Retinal pigment epithelial cell (primary cell): ENCODE results near the gene KRTAP11-1.

Experiments
- DNase-seq: peaks from one replicate; pipeline ENCODE4 v3.0.0-alpha.2; 2010; ENCODE audit warnings: low read depth
- H3K4me3 ChIP-seq: 2 replicates; pipeline ENCODE4 v1.5.1; 2011; ENCODE audit warnings: mild to moderate bottlenecking, low read length, control low read depth, moderate library complexity
- TF ChIP-seq, protein P1 (sequence below): conservative IDR thresholded peaks from 2 replicates; pipeline ENCODE4 v1.5.1; 2011; ENCODE audit warnings: low read depth, low read length, control low read depth, inconsistent platforms

Gene KRTAP11-1, protein sequence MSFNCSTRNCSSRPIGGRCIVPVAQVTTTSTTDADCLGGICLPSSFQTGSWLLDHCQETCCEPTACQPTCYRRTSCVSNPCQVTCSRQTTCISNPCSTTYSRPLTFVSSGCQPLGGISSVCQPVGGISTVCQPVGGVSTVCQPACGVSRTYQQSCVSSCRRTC

DNA sequence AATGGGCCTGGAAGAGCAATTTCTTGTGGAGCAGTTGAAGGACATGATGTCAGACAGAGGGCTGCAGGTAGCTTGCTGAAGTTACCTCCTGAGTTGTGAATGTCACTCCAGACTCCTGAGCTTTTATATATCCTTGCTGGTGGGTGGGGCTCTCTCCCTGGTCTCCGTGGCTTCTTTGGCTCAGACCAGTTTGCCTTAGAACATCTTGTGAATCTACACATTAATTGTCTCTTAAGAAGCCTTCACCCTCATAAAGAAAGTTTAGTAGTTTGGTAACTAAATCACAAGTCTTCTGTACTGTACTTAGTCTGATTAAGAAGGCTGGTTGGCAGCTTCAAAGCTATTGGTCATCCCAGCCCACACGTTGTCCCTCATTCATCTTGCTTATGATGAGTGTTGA is at the start of gene KRTAP11-1:
TSS of gene KRTAP11-1 (minus strand) at position 101 of the 400 bp plus-strand sequence. CDS start at position 45, 56 bp downstream.
- no peak for DNase-seq
- TF ChIP-seq, protein P1, sequence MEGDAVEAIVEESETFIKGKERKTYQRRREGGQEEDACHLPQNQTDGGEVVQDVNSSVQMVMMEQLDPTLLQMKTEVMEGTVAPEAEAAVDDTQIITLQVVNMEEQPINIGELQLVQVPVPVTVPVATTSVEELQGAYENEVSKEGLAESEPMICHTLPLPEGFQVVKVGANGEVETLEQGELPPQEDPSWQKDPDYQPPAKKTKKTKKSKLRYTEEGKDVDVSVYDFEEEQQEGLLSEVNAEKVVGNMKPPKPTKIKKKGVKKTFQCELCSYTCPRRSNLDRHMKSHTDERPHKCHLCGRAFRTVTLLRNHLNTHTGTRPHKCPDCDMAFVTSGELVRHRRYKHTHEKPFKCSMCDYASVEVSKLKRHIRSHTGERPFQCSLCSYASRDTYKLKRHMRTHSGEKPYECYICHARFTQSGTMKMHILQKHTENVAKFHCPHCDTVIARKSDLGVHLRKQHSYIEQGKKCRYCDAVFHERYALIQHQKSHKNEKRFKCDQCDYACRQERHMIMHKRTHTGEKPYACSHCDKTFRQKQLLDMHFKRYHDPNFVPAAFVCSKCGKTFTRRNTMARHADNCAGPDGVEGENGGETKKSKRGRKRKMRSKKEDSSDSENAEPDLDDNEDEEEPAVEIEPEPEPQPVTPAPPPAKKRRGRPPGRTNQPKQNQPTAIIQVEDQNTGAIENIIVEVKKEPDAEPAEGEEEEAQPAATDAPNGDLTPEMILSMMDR, result no peak
- H3K4me3 ChIP-seq, result no peak within 1 kb of the TSS

DNA sequence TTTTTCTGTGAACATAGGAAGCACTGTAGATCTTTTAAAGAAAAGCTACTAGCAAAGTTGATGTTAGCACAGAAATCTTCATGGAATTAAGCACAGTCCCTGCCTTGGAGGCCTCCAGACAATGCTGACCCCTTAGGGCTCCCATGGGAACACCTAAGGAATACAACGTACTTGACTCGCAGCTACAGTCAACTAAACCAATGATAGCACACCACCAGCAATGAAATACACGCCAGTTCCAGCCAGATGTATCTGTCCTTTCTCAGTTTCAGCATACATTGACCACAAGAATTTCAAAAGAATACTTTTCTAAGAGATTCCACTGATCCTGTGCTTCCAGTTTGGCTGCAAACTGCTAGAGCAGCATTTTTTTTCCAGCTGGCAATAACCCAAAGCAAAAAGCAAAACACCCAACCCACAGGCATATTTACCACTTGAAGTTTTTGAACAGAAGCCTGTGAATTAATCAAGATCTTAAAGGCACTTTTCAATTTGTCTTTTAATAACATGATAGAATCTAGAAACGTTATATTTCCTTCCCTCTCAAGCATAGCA is 42.8 kb upstream of the KRTAP11-1 start:
- DNase-seq, result no peak
- H3K4me3 ChIP-seq, result no peak overlapping the region
- TF ChIP-seq, protein P1, result no peak

DNA sequence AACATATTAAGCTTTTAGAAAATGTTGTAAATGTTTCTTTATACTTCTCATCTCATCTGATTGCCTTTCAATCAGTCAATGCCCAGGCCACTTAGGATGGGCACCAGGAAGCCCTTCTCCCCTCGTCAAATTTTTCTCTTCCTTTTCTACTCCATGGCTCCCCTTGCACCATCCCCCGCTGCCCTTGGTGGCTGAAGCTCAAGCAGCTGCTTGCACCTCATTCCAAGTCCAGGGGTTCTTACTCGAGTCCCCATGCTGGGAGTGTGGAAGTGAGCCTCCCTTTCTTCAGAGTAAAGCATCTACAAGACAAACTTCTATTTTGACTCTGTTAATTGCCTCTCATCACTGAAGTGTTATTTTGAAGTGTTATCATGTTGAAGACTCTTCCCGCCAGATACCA is 39.7 kb upstream of the KRTAP11-1 start:
- no peak overlapping the region for H3K4me3 ChIP-seq
- DNase-seq, result no peak
- TF ChIP-seq, protein P1, result no peak

DNA sequence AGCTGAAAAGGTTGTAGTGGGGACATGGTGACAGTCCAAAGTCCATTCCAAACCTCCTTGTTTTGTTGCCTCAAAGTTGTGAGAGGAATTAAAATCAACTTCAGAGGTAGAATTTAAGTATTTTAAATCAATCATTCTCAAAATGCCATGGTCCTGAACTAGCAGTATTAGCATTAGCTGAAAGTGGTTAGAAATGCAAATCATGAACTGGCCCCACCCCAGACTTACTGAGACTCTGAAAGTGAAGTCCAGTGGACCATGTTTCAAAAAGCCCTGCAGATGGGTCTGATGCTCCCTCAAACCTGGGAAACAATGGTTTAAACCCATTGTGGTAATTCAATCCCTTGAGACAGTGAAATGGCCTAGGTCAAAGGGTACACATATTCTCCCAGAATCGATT is 36.2 kb upstream of the KRTAP11-1 start:
- H3K4me3 ChIP-seq, result no peak overlapping the region
- DNase-seq, result no peak
- TF ChIP-seq, protein P1, result no peak

DNA sequence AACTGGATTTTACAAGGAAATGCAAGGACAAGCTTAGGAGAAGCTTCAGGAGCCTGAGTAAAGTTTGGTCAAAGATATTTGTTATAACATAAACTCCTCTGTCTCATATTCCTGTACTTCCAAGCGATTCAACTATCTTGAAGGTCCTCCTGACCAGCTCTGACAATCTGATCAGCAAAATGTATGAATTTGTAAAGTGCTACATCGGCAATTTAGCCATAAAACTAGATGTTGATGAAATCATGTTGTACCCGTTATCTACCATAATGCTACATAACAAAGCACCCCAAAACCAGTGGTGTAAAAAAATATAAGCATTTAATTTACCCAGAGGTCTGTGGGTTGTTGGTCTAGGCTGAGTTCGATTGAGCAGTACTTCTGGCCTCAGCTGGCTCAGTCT is 19.5 kb upstream of the KRTAP11-1 start:
- TF ChIP-seq, protein P1, result no peak
- no peak overlapping the region for H3K4me3 ChIP-seq
- no peak for DNase-seq

DNA sequence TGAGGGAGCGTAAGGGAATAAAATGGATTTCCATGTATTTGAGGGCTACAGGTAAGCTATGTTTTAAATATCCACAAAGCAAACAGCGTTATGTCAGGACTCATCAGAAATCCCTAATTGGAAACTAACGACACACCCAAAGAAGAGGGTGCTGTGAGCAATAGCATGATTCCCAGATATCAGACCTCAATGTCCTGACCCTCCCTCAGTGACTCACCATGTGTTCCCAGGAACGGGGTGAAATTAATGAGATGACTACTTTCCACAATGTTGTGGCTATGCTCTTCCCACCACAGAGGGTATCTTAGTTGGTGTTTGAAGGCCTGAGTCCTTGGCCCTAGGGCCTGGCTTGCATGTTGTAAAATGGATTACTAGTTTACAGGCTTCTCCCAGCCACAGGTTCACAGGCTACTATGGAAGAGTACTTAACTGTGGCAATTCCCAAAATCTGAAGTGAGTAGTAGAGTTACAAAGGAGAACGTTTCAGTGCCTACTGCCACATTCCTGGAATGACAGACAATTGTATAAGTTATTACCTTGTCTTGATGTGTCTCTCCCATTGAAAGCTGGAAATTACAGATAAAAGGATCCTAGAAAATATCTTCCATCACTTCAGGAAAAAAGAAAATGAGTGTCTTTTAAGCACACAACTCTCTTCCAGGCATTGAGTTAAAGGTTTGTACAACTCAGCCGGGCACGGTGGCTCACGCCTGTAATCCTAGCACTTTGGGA is 1.7 kb upstream of the KRTAP11-1 start:
- TF ChIP-seq, protein P1, result no peak
- no peak for DNase-seq
- H3K4me3 ChIP-seq, result no peak overlapping the region

DNA sequence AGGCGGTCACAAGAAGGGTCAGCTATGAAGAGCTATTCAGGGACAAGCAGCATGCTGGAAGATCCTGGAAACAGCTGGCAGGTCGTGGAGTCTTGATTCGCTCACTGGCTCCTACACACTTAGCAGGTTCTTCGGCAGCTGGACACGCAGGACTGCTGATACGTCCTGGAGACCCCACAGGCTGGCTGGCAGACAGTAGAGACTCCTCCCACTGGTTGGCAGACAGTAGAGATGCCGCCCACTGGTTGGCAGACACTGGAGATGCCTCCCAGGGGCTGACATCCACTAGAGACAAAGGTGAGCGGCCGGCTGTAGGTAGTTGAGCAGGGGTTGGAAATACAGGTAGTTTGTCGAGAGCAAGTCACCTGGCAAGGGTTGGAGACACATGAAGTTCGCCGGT is 466 bp downstream of the KRTAP11-1 start:
- DNase-seq, result no peak
- H3K4me3 ChIP-seq, result no peak overlapping the region
- TF ChIP-seq, protein P1, result no peak
